Hindlimb muscle (tissue), 1 donor: Measurements from ENCODE around the gene SNX27. TPM values are rescaled to one million over a fixed set of nuclear protein-coding genes. Genes with fewer than 3 reads are reported as not detected.

ENCODE experiments used
- DNase-seq: peaks from one replicate; pipeline ENCODE4 v3.0.0-alpha.2; 2013
- polyA plus RNA-seq: library from polyadenylated mRNA; unstranded; fragments of 120-200 nt; gene quantifications from one replicate; pipeline ENCODE4 v1.2.1, GENCODE V29; 2013; ENCODE audit not compliant: insufficient read length

SNX27 gene
- polyA plus RNA-seq, 1 donor = 20.9 TPM

DNA sequence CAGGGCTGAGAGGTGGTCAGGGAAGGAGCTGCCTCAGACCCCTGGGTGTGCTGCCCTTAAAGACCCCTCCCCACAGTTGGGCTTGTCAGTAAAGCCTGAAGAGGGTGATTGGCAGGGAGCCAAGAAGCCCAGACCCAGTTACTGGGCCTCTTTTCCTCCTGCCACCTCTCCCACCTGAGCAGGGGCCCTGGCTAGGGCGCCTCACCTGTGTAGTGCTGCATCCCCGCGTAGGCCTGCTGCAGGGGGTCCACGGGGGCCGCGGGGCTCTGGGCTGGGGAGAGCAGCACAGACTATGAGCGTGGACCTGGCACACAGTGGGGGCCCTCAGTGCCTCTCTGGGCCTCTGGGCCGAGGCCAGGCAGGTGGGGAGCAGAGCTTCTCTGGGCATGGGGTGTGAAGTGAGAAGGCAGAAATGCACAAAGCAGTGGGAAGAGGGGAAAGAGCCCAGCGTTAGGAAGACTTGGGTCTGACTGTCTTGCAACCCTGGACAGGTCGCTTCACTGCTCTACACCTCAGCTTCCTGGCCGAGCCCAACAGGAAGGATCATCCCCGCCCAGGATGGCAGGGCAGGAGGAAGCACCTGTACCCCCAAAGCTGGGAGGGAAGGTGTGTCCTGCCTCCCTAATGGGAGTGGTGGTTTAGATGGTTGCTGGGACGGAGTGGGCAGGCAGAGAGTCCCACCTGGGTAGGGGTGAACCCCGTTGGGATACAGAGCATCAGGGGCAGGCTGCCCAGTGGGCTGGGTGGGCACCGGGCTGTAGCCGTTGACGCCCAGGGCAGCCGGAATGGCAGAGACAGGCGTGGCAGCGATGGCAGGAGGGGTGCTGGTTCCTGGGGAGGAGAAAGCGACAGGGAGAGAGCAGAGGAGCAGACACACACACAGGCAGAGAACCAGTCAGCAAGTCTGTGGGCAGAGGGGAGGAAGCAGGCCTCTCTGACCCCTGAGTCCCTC lies 94.9 kb downstream of the SNX27 start:
- DNase-seq = no peak

DNA sequence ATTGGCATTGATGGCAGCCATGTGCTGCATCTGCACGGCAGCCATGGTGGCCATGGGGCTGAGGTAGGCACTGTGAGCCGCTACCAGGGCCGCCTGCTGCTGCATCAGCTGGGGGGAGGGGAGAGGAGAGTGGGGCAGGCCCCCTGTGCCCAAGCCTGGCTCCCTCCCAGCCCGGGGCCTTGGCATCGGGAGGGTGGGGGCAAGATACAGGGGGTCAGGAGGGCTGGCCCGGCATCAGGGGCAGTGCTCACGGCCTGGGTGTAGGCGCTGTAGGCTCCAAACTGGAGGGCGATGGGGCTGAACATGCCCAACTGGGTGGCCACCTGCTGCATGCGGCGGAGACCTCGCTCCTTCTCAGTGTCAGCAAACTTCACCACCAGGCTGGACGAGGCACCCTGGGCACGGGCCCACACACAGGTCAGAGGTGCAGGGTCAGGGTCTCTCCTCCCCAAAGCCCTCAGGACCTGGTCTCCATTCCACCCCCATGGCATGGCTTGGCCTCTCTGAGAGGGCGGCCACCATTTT lies 95.8 kb downstream of the SNX27 start:
- DNase-seq = no peak

DNA sequence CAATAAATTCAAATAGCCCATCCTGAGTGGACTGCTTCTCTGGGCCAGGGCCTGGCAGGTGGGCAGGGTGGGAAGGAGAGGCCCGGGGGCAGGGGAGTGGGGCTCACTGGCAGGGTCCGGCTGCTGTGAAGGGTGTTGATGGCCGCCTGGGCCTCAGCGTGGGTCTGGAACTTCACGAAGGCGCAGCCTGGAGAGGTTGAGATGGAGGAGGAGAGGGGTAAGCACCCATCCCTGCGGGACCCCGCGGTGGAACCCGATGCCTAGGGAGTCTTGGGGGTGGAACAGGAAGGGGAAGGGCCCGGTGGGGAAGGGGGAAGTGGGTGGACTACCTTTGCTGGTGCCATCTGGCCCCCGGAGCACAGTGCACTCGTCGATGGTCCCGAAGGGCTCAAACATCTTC lies 97.0 kb downstream of the SNX27 start:
- no peak for DNase-seq

DNA sequence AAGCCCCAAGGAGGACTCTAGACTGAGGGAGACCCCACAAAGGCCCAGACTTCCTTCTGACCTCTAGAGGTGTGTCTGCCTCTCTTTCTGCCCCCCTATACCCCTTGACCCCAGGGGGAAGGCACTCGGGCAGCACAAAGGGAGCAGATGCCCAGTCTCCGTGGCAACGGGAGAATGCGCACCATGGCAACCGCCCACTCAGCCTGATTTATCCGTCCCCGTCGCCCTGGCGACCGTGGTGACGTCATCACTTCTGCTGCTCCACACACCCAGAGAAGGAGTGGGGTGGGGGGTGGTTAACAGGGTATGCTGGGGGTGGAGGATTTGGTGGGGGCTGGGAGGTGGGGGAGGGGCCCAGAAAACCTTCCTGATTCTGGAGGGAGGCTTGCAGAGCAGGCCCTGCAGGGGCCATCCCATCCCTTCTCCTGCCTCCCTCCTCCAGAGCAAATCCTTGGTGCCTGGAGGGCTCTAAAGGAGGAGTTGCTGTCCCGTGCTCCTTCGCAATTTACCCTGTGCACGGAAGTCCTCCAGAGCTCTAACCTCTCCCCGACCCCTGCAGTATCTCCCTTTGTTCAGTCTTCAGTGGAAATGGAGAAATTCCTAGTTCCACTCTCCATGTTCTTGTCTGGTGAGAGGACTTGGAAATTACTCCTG lies 98.5 kb downstream of the SNX27 start:
- DNase-seq = no peak

DNA sequence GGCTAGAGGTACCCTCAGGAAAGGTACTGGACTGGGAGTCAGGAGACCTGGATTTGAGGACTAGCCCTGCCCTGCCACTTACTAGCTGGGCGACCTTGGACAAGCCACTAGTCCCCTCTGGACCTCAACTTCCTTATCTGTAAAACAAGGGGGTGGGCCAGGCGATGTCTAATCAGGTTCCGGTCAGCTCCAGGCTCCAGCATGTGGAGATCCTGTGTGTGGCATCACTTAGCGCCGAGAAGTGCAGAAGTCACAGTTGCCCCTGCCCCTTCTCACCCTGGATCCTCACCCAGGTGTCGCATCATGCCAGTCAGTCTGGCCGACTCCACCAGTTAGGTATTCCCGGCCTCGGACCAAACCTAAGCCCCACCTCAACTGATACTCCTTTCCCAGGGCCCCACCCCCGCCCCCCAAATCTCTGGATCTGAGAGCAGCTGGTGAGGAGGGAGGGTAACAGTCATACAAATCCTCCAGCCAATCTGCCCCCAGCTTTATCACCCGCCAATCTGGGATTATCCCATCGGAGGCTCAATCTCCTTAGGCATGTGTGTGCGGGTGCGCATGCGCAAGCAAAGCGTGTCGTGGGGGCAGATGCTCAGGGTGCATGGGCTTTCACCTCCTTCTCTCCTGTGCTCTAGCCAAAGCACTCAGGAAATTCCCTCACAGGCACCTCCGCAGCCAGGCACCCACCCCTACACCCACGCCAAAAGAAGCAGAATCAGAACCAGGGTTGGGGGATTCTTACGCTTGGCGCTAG lies 99.4 kb downstream of the SNX27 start:
- DNase-seq = no peak

DNA sequence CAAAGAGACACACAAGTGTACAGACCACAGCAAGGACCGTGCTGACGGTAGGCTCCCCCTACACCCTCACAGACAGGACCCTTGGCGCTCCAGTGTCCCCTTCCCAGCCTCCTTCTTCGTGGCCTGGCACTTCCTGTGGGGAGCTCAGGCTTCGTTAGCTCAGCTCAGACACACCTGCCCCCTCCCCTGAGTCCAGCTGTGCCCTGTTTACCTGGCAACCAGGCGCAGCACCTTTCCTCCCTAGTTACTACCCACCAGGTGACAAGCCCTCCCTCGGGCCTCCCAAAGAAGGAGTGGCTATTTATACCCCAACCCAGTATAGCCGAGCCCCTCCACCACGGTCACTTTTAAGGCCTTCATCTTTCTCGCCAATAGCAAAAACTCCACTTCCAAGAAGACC lies 100.1 kb downstream of the SNX27 start:
- DNase-seq = no peak

DNA sequence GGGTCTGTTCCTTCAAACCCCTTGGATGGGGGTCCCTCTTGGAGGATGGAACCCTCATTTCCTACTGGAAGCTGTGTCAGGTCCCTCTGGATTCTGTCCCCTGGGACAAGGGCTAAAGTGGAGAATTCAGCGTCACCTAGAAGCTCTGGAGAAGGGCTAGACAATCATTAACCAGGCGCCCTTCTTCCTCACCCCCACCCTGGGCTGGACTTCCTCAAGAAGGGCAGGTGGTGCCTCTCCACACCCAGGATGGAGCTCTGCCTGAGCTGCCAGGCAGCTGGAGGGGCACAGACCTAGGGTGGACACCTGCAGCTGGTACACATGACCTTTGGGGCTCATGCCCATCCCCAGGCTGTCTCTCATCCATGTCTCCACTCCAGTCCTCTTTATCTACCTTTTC lies 101.2 kb downstream of the SNX27 start:
- DNase-seq = no peak

DNA sequence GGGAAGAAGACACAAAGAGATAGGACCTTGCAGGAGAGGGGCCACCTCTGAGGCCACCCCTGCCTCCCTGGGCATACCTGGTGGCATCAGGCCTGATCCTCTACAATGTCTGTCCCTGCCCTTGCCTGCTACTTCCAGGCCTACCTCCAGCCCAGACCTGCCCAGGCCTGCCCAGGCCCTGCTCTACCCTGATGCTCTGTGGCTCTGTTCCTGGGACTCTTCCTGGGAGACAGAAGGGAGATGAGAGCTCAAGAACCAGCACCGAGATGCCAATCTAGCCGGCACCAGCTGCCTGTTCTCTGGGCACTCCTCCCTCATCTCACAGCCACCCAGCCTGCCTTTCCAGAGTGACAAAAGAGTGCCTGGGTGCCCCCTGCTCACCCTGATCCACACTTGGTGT lies 102.0 kb downstream of the SNX27 start:
- DNase-seq = no peak

DNA sequence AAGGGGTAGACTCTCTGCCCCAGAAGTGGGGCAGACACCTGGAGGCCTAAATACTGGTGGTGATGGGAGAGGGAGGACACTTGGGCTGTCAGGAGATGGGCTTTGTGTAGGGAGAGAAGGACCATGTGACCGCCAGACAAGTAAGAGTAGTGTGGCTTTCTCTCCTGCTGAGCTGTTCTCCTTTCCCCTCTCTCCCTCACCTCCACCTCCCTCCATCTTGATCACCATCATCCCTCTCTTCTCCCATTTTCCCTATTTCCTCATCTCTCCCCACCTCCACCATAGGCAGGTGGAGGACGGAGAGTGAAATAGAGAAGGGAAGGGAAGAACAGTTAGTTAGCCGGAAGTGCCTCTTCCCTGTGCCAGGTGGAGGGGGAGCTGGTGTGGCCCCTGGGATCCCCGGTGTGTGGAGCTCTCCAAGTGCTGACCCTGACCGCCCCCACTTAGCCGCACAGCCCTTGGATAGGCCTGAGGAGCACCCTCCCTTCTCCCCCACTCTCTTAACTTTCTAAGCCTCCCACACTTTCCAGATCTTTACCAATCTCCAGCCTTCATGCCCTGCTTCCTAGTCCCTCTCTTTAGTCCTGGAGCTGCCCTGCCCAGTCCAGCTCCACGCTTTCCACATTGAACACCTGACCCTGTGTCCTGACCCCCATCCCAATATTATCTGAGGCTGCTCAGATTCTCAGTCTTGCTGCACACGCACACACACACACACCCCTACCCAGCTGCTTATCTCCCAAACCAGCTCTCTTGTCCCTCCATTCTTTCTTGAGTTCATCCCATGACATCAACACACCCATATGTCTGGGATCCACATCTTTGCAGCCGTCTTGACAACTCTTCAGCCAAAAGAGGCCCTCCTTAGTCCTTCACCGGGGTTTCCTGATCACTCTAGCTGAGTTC lies 103.2 kb downstream of the SNX27 start:
- no peak for DNase-seq

DNA sequence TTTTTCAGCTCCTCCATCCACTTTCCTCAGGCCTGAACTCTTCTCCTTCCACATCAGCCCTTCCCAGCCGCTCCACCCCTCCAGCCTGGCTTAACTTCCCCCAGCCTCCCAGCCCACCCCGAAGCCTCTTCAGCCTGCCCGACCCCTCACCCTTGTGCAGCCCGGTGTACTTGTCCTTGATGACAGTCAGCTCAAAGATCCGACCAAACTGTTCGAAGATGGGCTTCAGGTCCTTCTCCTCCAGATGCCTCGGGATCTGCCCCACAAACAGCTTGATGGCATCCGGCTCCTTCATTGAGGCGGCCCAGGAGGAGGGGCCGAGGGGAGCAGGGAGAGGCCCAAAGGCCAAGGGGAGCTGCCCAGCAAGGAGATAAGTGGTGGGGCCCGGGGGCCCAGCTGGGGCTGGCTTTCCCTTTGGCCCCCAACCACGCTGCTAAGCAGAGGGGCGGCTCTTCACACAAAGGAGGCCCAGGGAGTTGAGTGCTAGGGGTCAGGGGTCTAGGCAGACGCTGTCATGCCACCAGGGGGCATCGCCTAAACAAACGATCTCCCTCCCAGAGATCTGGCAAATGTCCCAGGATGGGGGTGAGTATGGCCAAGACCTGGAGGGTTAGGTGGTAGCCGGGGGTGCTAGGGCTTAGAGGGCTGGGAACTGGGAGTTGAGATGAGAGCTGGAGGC lies 104.0 kb downstream of the SNX27 start:
- DNase-seq = no peak

DNA sequence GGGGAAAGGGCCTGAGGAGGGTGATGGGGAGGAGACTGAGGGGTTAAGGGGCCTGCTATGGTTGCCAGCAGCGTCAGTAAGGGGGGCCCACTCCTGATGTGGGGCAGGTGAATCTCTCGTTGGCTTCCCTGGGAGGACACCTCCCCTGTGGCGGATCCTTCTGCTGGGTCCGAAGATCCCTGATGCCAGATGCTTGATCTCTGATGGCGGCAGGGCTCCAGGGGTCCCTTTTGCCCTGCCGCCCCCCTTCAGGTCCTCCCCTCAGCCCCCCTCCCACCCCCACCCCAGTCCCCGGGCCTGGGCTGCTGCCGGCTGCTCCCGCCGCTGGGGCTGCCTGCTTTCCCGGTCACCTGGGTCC lies 104.5 kb downstream of the SNX27 start:
- no peak for DNase-seq

DNA sequence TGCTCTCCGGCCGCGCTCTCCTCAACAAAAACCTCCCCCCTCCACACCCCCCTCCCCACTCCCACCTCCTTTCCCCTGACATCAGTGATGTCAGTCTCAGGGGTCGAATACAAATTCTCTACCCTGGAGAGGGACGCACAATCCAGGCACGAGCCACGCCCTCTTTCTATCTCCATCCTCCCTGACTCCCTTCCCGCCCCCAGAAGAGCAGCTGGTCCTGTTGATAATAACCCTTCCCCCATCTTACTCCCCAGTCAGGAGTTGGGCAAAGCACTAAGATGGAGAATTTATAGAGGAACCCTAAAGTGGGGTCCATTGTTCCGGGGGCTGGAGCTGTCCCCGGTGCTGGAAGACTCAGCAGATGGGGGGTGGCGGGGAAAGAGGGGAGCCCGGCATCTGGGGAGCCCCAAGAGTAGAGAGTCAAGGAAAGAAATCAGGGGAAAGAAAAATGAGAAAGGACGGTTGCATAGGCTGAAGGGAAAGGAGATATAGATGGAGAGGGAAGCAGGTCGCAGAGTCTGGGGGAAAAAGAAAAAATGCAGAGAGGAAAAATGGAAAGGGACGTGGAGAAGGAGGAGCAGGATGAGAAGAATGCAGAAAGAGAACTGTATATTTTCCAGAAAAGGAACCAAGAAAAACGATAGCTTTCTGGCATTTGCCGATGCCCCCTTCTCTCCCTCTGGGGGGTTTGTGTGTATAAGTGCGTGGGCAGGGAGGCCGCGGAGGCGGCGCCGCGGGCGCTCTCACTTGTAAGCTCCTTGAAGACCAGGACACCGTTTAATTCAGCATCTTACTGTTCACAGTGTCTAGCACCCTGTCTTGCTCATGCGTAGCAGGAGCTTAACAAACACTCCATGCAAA lies 105.2 kb downstream of the SNX27 start, which contains the start of gene CELF3:
Gene CELF3, minus strand, starts transcription at position 33 of the 861 bp plus-strand sequence. CDS start 783 bp downstream, outside the sequence.
- DNase-seq = no peak

DNA sequence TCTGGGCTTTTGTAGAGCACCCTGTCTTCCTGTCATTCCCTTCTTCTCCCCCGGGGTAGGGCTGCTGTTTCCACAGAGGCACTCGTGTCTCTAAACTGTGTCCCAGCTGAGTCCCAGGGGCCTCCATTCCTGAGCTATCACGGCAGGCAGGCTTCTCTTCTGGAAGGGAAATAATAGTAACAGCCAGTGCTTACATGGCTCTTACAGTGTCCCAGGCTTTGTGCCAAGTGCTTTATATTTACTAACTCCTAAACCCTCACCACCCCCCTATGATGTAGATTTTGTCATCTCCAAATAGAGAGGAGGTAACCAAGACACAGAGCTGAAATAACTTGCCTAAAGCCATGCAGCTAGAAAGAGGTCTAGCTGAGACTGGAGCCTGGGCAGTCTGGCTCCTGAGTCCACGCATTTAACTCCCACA lies 106.2 kb downstream of the SNX27 start:
- no peak for DNase-seq

DNA sequence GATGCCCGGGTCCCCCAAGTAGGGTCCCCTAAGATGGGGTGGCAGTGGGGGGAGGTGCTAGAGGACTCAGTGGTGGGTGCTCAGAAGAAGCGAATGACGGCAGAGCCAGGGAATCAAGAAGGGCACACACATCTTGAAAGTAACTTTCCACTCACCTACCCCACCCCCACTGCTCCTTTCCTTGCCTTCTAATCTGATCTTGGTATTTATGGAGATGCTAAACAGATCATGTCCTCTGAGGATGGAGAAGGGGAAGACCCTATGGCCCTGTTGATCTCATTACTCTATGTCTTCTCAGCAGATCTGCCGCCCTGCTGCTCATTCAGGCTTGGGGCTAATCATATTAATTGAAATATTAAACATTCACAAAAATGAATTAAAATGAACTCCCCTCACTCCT lies 106.8 kb downstream of the SNX27 start:
- no peak for DNase-seq

DNA sequence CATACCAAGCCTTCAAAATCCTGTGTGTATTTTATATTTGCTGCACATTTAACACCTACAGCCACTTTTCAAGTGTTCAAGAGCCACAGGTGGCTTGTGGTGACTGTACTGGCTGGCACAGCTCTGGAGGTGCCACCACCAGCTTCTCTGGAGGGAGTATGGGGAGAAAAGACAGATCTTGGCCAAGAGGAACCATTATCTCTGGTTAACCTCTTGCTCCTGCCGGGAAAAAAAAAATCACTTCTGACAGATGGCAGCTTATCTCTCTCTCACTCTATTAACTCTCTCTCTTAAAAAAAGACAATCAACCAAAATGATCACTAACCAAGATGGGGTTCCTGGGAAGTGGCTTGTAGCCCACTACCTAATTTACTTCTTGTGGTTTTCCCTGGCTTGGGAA lies 108.3 kb downstream of the SNX27 start:
- DNase-seq = no peak

DNA sequence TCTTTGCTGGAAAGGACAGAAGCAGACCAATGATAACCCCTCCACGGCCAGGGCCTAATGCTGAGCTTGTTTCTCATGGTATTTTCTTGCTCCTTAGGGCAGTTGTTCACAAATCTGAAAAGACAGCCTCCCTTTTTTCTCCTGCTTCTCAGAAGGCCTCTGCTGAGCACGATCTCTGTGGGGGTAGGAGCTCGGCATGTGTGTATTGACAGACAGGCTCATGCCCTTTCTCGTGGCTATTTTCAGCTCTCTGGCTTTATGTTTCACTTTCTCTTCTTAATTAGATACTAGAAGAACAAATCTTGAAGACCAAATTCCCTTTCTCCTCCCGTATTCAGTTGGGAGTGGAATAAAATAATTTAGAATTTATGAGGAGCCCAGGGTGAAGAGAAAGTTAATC lies 108.7 kb downstream of the SNX27 start:
- DNase-seq = no peak

DNA sequence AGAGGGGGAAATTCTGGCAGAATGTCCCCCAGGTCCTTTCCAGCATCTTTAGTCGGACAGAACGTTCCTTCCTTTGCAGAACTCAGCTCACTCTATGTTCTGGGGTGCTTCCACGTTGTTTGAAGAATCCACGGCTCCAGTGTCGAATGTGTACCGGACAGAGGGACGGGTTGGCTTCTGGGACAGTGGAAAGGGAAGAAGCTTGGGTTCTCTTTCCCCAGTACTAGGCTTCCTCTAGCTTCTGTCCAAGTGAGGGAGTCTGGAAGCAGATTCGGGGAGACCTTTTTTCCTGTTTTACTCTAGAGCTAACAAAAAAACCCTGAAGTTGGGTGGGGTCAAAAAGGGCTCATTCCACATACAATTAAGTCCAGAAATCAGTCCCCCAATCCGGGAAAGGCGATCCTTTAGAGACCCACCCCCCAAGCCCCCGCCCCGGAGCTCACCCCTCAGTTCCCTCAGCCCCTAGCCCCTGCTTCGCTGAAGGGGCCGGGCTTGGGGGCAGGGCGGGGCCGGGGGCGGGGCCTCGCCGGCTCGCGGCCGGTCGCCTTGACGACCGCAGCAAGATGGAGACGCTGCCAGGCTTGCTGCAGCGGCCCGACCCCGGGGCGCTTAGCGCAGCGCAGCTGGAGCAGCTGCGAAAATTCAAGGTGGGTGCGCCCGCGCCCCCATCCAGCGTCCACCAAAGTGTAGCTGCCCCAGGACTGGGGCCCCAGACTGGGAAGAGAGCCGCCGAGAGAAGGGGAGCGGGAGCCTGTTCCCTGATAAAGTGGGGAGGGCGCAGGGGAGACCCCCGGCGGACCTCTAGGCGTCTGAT lies 109.3 kb downstream of the SNX27 start, which contains the start of gene RIIAD1:
Gene RIIAD1, plus strand, starts transcription at position 549 of the 814 bp plus-strand sequence. Its CDS starts 15 bp downstream, at position 564.
- DNase-seq = peak; percentile 29

DNA sequence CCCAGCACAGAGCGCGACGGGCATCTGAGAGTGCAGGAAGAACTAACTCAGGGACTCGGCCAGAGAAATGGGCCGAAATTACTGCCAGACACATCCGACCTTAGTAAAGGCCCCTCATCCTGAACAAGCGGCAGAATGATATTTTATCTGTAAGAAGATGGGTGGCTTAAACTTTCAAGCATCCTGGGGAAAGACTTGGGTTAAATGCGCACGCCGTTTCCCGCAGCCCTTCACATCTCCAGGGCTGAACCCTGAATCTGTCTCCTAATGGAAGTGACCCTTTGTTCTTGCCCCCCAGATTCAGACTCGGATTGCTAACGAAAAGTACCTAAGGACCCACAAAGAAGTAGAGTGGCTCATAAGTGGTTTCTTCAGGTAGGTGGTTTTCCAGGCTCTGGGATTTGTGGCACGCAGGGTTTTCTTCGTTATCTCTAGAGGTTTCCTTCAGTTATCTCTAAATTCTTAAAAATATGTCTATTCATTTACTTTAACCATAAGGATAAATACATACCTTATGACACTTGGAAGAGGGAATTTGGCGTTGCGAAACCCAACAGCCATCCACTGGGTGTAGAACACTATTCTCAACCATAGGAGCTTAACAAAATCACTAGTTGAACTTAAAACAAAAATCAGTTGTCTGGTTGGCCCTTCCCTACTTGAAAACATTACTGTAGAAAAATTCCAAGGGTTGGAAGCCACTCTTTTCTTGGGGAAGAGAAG lies 110.1 kb downstream of the SNX27 start:
- no peak for DNase-seq
